ENCODE data around the gene SEM1. TPM values are rescaled to one million over a fixed set of nuclear protein-coding genes. Genes with fewer than 3 reads are reported as not detected.

SEM1 gene
- total and polyA plus RNA-seq, 9 of the 15 experiments (the other 6 are each of a cell fraction or from before 2014, with no cell fraction given) = 74.7 to 938 (median 454) TPM

GRCh38 chr7:96674565-96674964 is 35.1 kb downstream of the SEM1 start:
- POLR2A ChIA-PET = no interaction called here
- Histone ChIP-seq H2AFZ (ENCODE audit: low read depth, low read length) (no peak overlapping the region), H3K27ac (ENCODE audit: extremely low read depth, low read depth, low read length) (no peak overlapping the region), H3K27me3 (ENCODE audit: control insufficient read depth in 2 of 2, insufficient read depth in 2 of 2, low read length in 2 of 2) (no peaks in the 10 kb centered on the region), H3K79me2 (ENCODE audit: control insufficient read depth, insufficient read depth, low read length) (no peaks in the 10 kb centered on the region), H3K9ac (ENCODE audit: insufficient read depth in 1 of 2, low read depth in 2 of 2, low read length in 2 of 2) (no peak overlapping the region), H3K4me1 (replicated peaks in 1 of 2; ENCODE audit: control insufficient read depth in 2 of 2, insufficient read depth in 2 of 2, low read length in 2 of 2) (no peaks in the 10 kb centered on the region), H3K9me3 (replicated peaks; ENCODE audit: control insufficient read depth, insufficient read depth, low read depth, low read length) (no peaks in the 10 kb centered on the region), H3K36me3 (ENCODE audit: control insufficient read depth, insufficient read depth, low read length) (peaks cover 3% of the 10 kb centered on the region; the same call in 1 of the 3 replicates), H3K9me1 (ENCODE audit: control insufficient read depth, insufficient read depth, low read length) (peaks cover 3% of the 10 kb centered on the region), H3K4me3 (no peak overlapping the region), H4K20me1 (replicated peaks; ENCODE audit: control insufficient read depth, insufficient read depth, low read length) (no peaks in the 10 kb centered on the region), H3K4me2 (ENCODE audit: insufficient read depth, low read length) (no peak overlapping the region)
- no peak for FAIRE-seq
- intact Hi-C loops (cut with micrococcal nuclease) (no loop called here), in situ Hi-C loops (cut with MboI) (no loop called here)
- BruUV-seq (replicated peaks) = no TSS peak
- 48% methylated on average over 4 of the region's 4 CpGs for WGBS (ENCODE audit: insufficient coverage, low coverage, missing lambda C conversion rate)
- DNase-seq (ENCODE audit: extremely low read depth in 1 of 4, low spot score in 3 of 4) = no peak
- CTCF ChIA-PET (ENCODE audit: low intra/inter-chr PET ratio) = no interaction called here
- no peak for ATAC-seq
- TF ChIP-seq E2F1 (CRISPR knock-in tag; IDR thresholded peaks at IDR 0.05) (no peak), MCM7 (IDR thresholded peaks at IDR 0.05) (no peak), NFIC (IDR thresholded peaks at IDR 0.05) (no peak), E4F1 (CRISPR knock-in tag; IDR thresholded peaks at IDR 0.05; ENCODE audit: borderline replicate concordance) (no peak), SMAD4 (CRISPR knock-in tag; conservative IDR thresholded peaks at IDR 0.05) (no peak), ZNF592 (IDR thresholded peaks at IDR 0.05) (no peak), XRCC3 (IDR thresholded peaks at IDR 0.05) (no peak)
